D721Med (cell line): ENCODE measurements around the gene C22orf23.

ENCODE experiments used
- DNase-seq: peaks from one replicate; pipeline ENCODE4 v3.0.0; 2011; ENCODE audit warnings: low spot score; ENCODE audit not compliant: insufficient read length
- FAIRE-seq: peaks from 2 replicates; lab custom pipeline; 2011; peaks lifted over from hg19 to GRCh38; lab: Jason Lieb, UNC
- TF ChIP-seq, protein P1 (sequence below): IDR thresholded peaks from 2 replicates; pipeline ENCODE4 v1.5.1; 2012; ENCODE audit warnings: mild to moderate bottlenecking, control low read depth; ENCODE audit not compliant: insufficient read depth; ENCODE audit errors: missing control alignments

Gene C22orf23

DNA sequence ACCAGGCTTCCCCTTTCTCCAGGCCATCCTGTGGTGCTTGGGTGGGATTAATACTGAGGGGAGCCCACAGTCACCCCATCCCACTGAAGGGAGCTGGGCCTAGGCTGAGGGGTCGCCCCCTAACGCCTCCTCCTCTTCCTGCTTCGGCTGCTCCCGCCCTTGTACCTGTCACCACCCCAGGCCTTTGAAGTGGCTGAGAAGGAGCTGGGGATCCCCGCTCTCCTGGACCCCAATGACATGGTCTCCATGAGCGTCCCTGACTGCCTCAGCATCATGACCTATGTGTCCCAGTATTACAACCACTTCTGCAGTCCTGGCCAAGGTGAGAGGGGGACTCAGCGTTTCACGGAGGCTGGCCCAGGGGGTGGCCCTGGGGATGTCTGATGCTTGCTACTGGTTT, 41.2 kb downstream of the C22orf23 start:
- DNase-seq = no peak
- no peak for FAIRE-seq
- TF ChIP-seq, protein P1, sequence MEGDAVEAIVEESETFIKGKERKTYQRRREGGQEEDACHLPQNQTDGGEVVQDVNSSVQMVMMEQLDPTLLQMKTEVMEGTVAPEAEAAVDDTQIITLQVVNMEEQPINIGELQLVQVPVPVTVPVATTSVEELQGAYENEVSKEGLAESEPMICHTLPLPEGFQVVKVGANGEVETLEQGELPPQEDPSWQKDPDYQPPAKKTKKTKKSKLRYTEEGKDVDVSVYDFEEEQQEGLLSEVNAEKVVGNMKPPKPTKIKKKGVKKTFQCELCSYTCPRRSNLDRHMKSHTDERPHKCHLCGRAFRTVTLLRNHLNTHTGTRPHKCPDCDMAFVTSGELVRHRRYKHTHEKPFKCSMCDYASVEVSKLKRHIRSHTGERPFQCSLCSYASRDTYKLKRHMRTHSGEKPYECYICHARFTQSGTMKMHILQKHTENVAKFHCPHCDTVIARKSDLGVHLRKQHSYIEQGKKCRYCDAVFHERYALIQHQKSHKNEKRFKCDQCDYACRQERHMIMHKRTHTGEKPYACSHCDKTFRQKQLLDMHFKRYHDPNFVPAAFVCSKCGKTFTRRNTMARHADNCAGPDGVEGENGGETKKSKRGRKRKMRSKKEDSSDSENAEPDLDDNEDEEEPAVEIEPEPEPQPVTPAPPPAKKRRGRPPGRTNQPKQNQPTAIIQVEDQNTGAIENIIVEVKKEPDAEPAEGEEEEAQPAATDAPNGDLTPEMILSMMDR = no peak

- TF ChIP-seq, protein P1 = no peak
- no peak for DNase-seq
Observed at GRCh38 chr22:37911697-37912096, 41.7 kb downstream of the C22orf23 start.

GRCh38 chr22:37910890-37911672, 42.3 kb downstream of the C22orf23 start:
- TF ChIP-seq, protein P1 = no peak

More at GRCh38 chr22:37911697-37912096, 41.7 kb downstream of the C22orf23 start:
- FAIRE-seq = no peak

GRCh38 chr22:37909766-37910165, 43.6 kb downstream of the C22orf23 start:
- TF ChIP-seq, protein P1 = no peak
- no peak for FAIRE-seq

More at GRCh38 chr22:37910890-37911672, 42.3 kb downstream of the C22orf23 start:
- FAIRE-seq = no peak
- DNase-seq = no peak

DNA sequence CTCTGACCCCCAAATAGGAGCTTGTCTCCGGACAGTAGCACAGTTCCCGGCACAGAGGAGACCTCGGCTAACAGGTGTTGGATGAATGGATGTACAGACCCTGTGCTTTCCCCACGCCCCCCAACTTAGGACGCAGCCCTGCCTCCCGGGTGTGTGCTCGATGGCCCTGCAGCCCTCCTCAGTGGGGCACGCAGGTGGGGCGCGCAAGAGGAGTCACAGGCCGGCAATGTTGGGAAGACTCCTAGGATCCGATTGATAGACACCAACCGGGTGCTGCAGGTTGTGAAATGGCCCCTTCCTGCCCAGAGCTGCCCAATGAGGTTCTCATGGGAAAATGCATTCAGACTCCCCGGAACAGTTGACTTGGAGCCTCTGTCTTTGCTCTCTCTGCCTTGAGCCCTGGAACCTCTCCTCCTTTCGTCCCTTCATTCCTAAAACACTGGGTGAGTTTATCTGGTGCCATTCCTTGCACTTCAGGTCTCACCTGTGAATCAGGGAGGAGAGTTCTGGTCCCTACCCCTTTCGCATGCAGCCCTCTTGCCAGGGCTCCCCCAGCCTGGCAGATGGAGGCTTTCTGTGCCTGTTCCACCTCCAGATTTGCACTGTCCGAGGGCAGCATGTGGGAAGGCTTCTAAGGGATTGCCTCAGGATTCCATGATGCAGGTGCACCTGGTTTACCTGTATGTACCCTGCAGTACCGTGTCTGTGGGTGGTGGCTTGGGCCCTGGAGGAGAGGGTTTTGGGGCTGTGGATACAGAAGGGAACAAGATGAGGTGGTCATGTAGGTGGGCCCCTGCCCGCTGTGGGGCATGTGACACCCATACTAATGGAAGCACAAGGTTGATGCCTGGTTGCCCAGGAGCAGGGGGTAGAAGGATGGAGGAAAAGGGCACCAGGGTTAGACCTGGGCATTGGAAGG, 46.1 kb downstream of the C22orf23 start:
- TF ChIP-seq, protein P1 = no peak
- FAIRE-seq = no peak
- no peak for DNase-seq

More at GRCh38 chr22:37909766-37910165, 43.6 kb downstream of the C22orf23 start:
- DNase-seq = no peak

DNA sequence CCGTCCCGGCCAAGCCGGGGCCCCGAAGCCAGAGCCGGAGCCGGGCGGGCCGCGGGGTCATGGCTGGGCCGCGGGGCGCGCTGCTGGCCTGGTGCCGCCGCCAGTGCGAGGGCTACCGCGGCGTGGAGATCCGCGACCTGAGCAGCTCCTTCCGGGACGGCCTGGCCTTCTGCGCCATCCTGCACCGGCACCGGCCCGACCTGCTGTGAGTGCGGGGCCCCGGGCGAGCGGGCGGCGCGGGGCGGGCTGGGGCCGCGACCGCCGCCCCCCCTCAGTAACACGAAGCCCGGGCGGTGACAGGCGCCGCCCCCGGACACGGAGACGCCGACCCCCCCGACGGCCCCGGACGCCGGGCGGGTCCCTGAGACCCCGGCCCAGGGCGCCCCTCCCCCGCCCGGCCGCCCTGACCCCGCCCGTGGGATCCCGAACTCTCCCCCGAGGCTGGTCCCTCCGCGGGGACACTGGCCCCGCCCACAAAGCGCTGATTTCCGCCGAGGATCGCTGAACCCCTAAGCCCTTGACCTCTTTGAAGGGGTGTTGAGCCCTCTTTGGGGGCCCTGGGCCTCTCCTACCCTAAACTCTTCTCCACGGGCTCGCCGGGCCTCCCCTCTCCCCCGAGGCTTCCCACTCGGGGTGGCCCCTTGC, 46.9 kb downstream of the C22orf23 start:
- no peak for FAIRE-seq
- no peak for DNase-seq
- TF ChIP-seq, protein P1 = no peak
